Middle frontal gyrus (tissue), 1 donor: ENCODE results near the gene HTRA3.

Experiments used
- DNase-seq: peaks from one replicate; pipeline ENCODE4 v3.0.0-alpha.2; 2015; ENCODE audit warnings: low spot score; ENCODE audit errors: extremely low spot score

HTRA3 gene

GRCh38 chr4:8308144-8308543 is 38.6 kb downstream of the HTRA3 start:
- DNase-seq: no peak

- no peak for DNase-seq
Observed at GRCh38 chr4:8308856-8309771, 39.6 kb downstream of the HTRA3 start.

GRCh38 chr4:8310306-8310705 is 40.8 kb downstream of the HTRA3 start:
- no peak for DNase-seq

GRCh38 chr4:8311101-8312068 is 41.8 kb downstream of the HTRA3 start:
- DNase-seq: no peak

GRCh38 chr4:8312069-8312445 is 42.5 kb downstream of the HTRA3 start:
- no peak for DNase-seq

GRCh38 chr4:8312976-8313375 is 43.4 kb downstream of the HTRA3 start:
- DNase-seq: no peak

GRCh38 chr4:8314691-8315255 is 45.2 kb downstream of the HTRA3 start:
- no peak for DNase-seq

- no peak for DNase-seq
Observed at GRCh38 chr4:8315435-8316250, 46.1 kb downstream of the HTRA3 start.

- DNase-seq: no peak
Observed at GRCh38 chr4:8316251-8316771, 46.8 kb downstream of the HTRA3 start.

GRCh38 chr4:8316911-8317351 is 47.4 kb downstream of the HTRA3 start:
- no peak for DNase-seq

GRCh38 chr4:8317474-8317873 is 47.9 kb downstream of the HTRA3 start:
- no peak for DNase-seq

GRCh38 chr4:8318509-8318908 is 49.0 kb downstream of the HTRA3 start:
- no peak for DNase-seq

- no peak for DNase-seq
Observed at GRCh38 chr4:8319061-8319460, 49.5 kb downstream of the HTRA3 start.

- DNase-seq: no peak
Observed at GRCh38 chr4:8319731-8320385, 50.3 kb downstream of the HTRA3 start.

- DNase-seq: no peak
Observed at GRCh38 chr4:8320386-8320750, 50.8 kb downstream of the HTRA3 start.

GRCh38 chr4:8321220-8321619 is 51.7 kb downstream of the HTRA3 start:
- no peak for DNase-seq

- no peak for DNase-seq
Observed at GRCh38 chr4:8321771-8322170, 52.2 kb downstream of the HTRA3 start.

- DNase-seq: no peak
Observed at GRCh38 chr4:8322794-8323704, 53.5 kb downstream of the HTRA3 start.

- no peak for DNase-seq
Observed at GRCh38 chr4:8323947-8324555, 54.5 kb downstream of the HTRA3 start.
